ENCODE results near the gene PLXNB3.

GRCh38 chrX:153802513-153803045 is 38.5 kb downstream of the PLXNB3 start:
- TF ChIP-seq CTCF (IDR thresholded peaks at IDR 0.05) (no peak), POLR2AphosphoS5 (IDR thresholded peaks at IDR 0.05; ENCODE audit: insufficient read depth in 1 of 2, low read depth in 1 of 2) (no peak)

Data from vagina (tissue), 2 donors.